ENCODE measurements around the gene KRT3. TPM values are rescaled to one million over a fixed set of nuclear protein-coding genes. Genes with fewer than 3 reads are reported as not detected.
"Not testable (repeated sequence)": the region's sequence is repeated elsewhere in the genome, so short reads cannot be mapped to it uniquely, and the experiment has no call there.

Gene KRT3
- total RNA-seq, 1 donor from 2014 or later: not detected

DNA sequence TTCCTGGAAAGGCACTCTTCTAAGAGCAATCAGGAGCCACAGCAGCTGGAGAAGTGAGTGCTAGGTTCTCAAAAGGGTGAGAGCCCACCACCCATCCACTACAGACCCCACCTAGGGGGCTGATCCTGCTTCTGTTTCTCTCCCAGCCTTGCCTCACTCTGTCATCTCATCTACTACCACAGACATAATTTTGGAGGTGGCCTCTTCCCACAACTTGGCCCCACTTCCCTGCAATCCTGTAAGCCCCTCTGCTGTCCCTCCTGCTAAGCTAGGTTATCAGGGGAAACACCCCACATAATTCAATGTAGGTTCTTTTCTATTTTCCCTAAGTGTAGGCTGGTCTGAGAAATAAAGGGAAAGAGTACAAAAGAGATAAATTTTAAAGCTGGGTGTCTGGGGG is 35.3 kb downstream of the KRT3 start:
- DNase-seq (ENCODE audit: low spot score): no peak

DNA sequence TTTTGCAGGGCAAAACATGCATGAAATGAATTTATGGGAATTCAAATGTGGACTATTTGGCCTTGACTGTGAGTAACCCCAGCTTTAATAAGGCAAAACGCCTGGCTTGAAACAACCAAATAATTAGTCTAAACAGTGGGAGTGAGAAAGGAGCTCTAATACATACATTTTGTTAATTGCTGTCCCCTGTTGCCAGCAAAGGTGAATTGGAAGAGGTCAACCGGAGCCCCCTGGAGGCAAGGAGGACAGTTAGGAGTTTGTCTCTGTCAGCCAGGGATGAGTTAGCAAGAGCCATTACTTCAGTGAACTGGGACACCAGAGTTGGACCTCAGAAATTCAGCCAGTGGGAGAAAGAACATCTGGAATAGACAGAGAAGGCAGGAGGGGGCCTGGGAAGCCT is 36.2 kb downstream of the KRT3 start:
- DNase-seq (ENCODE audit: low spot score): no peak

DNA sequence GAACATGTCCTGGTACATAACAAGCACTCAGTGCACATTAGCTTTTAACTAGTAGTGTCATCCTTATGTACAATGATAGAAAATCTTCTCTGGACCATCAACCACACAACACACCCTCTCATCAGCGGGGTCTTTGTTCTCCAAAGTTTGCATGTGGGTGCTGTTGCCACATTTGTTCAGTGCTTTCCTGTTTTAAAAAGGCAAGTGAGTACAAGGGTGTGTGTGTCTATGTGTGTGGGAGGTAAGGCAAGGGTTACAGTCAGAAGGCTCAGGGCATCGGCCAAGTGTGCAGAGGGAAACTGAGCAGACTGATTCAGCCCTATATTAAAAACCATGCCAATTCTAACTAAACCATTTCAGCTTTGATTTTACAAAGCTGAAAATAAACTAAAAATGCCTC is 36.7 kb downstream of the KRT3 start:
- no peak for DNase-seq (ENCODE audit: low spot score)

DNA sequence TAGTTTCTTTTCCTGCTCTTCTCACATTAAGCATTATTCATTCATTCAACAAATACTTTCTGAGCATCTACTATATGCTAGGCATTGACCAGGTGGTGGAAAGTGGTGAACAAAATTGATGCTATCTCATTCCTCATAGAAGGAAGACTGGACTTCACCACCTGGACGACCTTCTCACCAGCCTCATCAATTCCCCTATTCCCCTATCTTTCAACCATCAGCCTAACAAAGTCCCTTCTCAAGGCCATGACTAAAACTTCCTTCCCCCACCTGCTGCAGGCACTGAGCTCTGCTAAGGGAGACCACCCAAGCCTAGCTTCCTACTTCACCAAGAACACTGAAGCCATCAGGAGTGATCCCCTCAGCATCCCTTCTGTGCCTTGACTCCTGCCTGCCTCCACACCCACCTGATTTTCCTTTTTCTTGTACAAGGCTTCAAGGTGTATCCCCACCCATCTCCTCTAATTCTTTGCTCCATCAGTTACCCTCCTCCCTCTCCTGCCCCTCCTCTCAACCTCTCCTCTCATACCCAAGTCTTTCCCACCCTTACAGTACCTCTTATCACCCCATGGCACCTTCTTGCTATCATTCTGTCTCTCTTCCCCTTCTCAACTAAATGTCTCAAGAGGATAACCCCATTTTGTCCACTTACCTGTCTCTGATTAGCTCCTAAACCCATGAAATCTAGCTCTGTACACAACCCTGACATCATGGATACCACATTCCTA is 38.3 kb downstream of the KRT3 start:
- no peak for DNase-seq (ENCODE audit: low spot score)

DNA sequence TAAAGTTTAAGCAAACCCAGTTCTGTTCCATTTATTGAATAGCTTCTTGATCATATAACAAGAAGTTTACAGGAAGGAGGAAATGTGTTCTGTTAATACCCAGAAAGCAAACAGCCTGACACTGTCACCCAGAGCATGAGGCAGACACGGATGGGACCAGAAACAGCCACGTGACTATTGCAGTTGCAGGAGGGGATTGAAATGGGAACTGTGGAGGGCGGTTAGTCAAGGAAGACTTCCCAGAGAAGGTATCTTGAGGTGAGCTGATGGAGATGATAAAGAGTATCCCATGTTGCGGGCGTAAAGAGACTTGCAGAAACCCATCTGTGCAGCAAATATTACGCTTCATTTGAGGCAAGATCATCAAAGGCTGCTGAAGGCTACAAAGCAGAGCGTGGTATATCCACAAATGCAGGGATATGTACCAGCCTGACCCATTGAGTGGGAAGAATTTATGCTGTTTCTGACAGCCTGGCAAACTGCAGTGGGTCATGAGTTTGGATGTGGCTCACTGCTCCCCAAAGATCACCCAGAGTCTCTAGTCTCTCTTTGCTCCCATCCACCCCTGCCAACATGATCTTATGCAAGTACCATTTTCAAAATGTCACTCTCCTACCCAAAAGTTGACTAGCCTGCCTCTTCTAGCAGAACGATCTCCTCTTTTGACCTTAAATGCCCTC is 39.5 kb downstream of the KRT3 start:
- DNase-seq (ENCODE audit: low spot score): no peak

DNA sequence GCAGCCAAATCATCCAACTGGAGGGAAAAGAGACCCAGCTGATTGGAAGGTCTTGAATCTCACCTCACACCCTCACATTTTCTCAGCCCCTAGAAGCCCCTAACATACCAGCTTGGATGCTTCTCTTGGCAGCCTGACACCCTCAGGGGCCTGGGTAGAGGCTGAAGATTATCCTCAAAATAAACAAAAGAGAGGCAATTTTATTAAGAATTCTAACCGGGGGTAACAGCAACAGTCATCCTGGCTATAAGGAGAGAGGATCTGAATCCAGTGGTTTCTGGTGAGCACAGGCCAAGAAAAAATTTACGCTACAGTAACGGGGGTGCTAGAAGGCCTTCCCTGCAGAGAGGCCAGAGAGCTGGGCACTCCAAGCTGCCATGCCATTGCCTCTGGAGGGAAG is 40.4 kb downstream of the KRT3 start:
- no peak for DNase-seq (ENCODE audit: low spot score)

DNA sequence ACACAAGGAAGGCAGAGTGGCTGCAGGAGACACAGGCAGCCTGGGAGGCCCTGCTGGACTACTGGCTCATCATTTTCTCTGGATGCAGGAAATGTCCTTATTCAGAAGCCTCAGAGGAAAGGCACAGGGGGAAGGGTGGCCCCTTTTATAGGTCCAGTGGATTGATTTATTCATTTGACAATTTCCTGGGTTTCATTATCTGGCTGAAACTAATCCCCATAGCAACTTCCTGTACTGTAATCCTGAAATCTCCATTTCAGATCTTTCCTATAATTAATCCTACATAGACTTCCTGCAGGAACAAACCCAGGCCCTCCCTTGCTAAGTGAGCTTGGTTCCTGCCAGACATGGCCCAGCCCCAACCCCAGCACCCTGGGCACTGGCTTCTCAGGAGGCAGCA is 41.8 kb downstream of the KRT3 start:
- no peak for DNase-seq (ENCODE audit: low spot score)

DNA sequence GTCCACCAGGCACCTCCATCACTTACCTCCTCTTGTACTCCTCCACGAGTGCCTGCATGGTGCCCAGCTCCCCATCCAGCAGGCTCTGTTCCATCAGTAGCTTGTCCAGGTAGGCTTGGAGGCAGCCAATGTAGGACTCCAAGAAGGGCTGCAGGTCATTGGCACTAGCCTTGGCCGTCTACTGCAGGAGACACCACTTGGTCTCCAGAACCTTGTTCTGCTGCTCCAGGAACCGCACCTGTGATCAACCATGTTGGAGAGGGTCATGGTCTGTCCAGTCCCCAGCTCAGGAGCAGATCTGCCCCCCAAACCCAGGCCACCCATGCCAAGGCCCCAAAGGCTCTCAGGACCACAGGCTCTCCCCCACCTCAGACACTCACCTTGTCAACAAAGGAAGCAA is 42.6 kb downstream of the KRT3 start:
- DNase-seq (ENCODE audit: low spot score): no peak

DNA sequence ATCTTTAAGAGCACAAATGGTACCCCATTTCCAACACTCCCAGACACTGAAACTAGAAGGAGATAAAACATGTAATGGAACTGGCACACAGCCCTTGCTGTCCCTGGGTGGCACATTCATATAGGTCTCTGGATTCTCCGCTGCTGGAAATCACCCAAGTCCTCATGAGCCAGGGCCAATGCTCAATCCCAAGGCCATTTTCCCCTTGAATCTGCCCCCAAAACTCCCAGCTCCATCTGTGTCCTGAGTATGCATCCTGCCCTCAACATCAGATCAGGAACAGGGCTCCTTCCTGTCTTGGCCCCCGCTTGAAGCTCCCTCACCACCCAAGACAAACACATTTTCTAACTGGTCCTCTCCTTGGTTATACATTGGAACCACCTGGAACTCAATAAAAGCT is 43.4 kb downstream of the KRT3 start:
- DNase-seq (ENCODE audit: low spot score): no peak

DNA sequence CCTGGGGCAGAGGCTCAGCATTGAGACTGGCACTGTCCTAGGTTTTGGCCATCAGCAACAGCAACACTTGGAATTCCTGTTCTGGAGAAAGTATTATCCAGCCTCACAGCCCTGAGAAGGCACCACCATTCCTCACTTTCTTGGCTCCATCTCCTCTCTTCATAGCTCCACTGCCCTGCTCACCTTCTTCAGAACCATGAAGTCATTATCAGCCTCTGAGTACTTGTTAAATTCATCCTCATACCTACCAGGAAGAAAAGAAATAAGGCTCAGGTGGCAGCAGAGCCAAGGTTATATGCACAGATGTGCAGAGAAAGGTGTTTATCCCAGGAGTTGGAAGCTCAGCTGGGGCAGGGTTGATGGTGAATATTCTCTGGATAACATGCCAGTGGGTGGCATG is 44.1 kb downstream of the KRT3 start:
- DNase-seq (ENCODE audit: low spot score): no peak

DNA sequence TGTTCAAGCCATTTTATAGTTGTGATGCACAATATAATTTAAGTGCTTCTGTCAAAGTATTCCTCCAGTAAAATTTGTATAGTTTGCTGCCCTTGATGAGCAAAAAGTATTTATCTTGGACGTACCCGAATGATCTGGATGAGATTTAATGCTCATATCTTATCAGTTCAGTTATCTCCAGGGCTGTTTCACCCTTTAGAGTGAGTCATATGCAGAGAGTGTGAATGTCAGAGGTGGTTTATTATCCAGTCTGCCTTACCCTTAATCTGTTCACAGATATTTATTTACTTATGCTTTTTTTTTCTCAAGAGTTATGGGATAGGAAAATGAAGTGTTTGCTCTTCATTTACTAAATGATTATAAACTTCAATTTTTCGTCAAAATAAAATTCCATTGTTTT is 45.4 kb downstream of the KRT3 start:
- not testable (repeated sequence) for DNase-seq (ENCODE audit: low spot score)

DNA sequence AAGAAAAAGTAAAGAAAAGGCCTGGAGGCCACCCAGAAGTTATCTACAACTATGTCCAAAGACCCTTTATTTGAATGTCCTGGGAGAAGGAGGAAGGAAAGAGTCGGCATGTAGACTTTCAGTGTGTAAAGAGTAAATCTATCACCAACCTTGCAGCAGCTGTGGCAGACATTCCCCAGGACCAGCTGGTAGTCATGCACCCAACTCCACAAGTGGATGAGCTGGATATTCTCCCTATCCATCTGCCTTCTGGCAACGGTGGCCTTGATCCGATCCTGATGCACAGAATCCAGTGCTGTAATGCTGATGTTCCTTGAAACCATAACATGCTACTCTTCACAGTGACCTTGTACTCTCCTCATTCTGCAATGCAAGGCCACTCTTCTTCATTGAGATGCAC is 46.1 kb downstream of the KRT3 start:
- no peak for DNase-seq (ENCODE audit: low spot score)

DNA sequence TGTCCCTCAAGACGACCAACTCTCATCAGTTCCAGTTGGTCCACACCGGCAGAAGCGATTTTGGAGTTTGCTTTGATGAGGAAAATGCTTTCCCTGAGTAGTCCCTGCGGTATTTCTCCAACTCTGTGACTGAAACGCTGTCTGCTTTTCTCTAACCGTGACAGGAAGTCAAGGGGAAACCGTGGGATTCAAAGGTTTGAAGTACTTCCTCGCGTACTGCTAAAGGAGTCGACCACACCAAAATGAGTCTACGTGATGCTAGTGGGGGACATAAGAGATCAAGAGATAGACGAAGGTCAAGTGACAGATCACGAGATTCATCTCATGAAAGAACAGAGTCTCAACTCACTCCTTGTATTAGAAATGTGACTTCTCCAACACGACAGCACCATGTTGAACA is 47.3 kb downstream of the KRT3 start:
- no peak for DNase-seq (ENCODE audit: low spot score)

DNA sequence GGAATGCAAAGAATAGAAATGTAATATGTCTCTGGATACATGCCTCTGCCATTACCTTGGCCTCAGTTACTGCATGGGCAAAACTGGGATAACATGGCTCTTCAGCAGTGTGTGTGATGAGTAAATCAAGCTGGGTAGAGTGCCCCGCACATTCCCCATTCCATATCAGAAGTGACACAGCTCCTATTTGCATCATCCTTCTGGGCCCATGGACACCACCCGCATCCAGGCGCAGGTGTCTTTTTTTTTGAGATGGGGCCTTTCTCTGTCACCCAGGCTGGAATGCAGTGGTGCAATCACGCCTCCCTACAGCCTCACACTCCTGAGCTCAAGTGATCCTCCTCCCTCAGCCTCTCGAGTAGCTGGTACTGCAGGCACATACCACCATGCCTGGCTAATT is 50.4 kb downstream of the KRT3 start:
- no peak for DNase-seq (ENCODE audit: low spot score)

DNA sequence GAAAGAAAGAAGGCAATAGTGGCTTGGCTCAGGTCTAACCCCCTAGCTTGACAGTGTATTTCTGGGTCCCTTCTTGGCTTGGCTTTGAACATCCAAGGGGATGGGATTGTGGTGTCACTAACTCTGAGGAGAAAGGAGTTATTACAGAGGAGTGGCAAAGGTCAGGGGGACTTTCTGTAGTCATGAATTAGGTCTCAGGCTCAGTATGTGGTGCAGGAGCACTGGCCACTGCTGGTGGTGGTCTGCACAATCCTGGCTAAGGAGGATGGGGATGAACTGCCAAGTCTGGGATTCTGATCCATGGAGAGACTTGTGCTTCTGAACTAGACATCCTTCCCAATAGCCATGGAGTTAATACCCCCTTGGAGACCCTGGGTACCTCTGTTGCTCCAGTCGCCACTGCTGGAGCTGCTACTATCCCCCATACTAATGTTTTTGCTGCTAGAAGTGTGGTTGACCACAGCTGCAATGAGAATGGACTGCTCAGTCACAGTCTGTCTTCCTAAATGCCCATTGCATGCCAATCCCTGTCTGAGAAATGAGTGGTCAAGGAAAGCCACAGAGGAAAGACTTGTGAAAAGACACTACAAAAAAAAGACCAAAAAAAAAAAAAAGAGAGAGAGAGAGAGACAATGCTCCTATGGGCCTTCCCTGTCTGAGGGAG is 51.3 kb downstream of the KRT3 start:
- DNase-seq (ENCODE audit: low spot score): no peak

DNA sequence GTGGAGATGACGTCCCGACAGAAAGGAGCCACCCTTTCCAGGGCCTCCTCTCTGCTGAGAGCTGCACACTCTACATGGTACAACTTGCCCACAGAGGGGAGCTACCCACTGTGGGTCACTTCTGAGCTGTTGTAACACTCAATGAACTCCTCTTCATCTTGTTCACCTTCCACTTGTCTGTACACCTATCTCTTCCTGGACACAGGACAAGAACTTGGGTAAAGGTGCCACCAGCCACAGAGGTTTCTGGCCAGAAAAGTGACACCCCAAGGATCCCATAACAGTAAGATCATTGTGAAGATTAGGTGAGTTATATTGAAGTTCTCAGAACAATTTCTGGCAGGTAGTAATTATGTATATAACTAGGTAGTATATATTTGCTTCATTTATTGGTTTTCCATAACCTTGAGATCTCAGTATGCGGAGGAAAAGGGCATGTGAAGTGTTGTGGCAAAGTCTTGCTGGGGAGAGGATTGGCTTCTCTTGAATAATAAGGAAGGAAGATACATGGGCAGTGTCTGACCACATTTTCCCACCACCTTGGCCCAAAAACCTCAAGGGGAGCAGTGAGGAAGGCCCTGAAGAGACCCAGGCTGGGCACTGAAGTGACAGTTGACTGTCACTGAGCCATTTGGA is 53.0 kb downstream of the KRT3 start:
- no peak for DNase-seq (ENCODE audit: low spot score)

DNA sequence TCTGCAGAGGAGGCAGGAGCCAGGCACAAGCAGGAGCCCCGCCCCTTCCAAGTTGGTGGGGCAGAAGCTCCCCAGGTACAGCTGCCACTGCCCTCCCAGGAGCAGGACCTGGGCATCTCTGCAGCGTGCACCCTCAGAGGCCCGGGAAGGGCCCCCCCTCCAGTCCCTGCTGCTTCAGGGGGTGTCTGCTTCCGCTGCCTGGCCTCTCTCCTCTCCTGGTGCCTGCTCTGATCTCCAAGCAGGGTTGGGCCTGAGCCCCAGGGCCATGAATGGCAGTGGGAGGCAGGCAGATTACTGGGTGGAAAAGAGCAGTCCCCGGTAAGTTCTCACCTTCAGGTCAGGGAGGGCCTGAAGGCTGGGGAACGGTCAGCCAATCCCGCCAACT is 53.7 kb downstream of the KRT3 start:
- DNase-seq (ENCODE audit: low spot score): no peak

DNA sequence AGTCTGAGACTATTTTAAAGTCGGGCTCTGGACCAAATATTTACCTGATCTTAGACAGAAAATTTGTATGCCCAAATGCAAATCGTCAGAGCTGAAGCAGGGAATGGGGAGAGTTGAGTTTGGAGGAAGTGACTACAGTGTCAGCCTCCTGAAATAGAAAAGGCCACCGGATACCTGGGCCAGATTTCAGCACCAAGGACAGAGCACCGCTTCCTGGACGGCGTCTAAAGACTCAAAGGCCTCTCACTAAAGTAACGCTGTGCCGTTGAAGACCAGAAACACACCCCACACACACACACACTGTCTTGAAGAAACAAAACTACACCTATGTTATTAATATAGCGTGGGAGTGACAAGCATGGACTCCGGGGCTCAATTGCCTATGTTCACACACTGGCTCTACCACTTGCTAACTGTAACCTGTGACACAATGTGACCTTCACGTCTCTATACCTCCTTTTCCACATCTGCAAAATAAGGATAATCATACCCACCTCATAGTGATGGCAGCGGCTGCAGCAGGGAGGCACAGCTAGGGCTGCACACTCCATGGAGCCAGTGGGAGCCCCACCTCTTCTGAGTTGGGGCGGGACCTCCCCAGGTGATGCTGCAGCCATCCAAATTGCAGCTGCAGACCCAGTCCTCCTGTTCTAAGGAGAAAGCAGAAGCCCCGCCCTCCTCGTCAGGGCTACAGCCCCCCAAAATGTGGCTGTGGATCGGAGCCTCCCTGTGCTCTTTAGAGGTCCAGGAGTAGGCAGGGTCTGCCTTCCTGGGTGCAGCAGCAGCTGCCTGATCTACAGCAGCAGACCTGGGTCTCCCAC is 54.3 kb downstream of the KRT3 start:
- peak; percentile 79 for DNase-seq (ENCODE audit: low spot score)

DNA sequence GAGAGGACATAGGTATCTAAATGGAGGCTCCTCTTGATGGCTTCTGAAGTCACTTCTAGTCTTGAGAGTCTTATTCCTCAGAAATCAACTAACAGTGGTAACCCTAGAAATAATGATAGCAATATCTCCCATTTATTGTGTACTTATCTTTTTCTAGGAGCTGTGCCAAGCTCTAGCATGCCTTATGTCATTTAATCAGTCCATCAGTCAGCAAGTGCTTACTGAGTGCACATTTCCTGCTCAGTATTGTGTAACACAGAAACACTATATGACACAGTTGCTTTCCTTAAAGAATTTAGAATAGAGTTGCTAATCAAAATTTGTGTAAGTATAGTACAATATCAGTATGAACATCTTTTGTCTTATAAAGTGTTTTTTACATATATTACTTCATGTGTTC is 55.3 kb downstream of the KRT3 start:
- no peak for DNase-seq (ENCODE audit: low spot score)

DNA sequence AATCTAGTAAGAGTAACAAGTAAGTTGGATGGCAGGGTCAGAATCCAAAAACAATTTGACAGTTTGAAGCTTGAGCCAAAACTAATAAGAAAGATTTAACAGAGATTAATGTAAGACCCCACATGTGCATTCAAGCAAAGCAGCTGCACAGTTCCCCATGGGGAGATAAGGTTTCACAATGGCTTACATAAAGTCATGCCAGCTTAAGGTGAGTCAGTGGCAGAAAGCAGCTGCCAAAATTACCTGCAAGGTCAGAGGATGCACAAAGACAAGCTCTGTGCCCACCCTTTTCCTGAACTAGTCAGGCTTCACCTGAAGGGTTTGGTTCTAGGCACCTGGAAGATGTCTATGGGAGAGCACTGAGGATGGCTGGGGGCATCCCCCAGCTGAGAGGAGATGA is 56.0 kb downstream of the KRT3 start:
- no peak for DNase-seq (ENCODE audit: low spot score)
